ENCODE data around the gene RPN2.

The RPN2 gene

GRCh38 chr20:37263686-37264085 lies 84.6 kb downstream of the RPN2 start:
- no peak overlapping the region for H3K4me3 ChIP-seq (ENCODE audit: insufficient read depth, low read length, poor library complexity, severe bottlenecking)
- TF ChIP-seq CTCF (IDR thresholded peaks at IDR 0.05; ENCODE audit: insufficient read depth, low read length, poor library complexity, severe bottlenecking) (no peak), EZH2phosphoT487 (conservative IDR thresholded peaks at IDR 0.05; ENCODE audit: low read length) (no peak)
- no peak overlapping the region for H3K27ac ChIP-seq (ENCODE audit: low read depth, low read length)
- H3K9me2 ChIP-seq (replicated peaks; ENCODE audit: insufficient read depth, low read length) = no peaks in the 10 kb centered on the region
- H2AFZ ChIP-seq (ENCODE audit: low read depth, low read length, severe bottlenecking) = no peak overlapping the region
- H3K36me3 ChIP-seq (ENCODE audit: low read length) = no peaks in the 10 kb centered on the region
- H4K20me1 ChIP-seq (ENCODE audit: low read depth, low read length) = no peaks in the 10 kb centered on the region
- H3F3A ChIP-seq (ENCODE audit: insufficient read depth) = no peaks in the 10 kb centered on the region
- no peaks in the 10 kb centered on the region for H3K9me3 ChIP-seq (ENCODE audit: insufficient read depth, low read length)
- no peaks in the 10 kb centered on the region for H3K79me2 ChIP-seq (ENCODE audit: insufficient read depth, low read length)
- H3K27me3 ChIP-seq (ENCODE audit: low read length) = no peaks in the 10 kb centered on the region
- no peak overlapping the region for H3K4me2 ChIP-seq (ENCODE audit: low read depth, low read length, poor library complexity, severe bottlenecking)
- no peak overlapping the region for H3K9ac ChIP-seq (ENCODE audit: low read length)

- TF ChIP-seq EZH2phosphoT487 (conservative IDR thresholded peaks at IDR 0.05; ENCODE audit: low read length) = no peak
- Histone ChIP-seq H2AFZ (ENCODE audit: low read depth, low read length, severe bottlenecking) (no peak overlapping the region), H3F3A (ENCODE audit: insufficient read depth) (no peaks in the 10 kb centered on the region), H3K27ac (ENCODE audit: low read depth, low read length) (no peak overlapping the region), H3K4me3 (ENCODE audit: insufficient read depth, low read length, poor library complexity, severe bottlenecking) (no peak overlapping the region), H3K79me2 (ENCODE audit: insufficient read depth, low read length) (no peaks in the 10 kb centered on the region), H3K27me3 (ENCODE audit: low read length) (no peaks in the 10 kb centered on the region), H3K9me3 (ENCODE audit: insufficient read depth, low read length) (no peaks in the 10 kb centered on the region), H3K36me3 (ENCODE audit: low read length) (no peaks in the 10 kb centered on the region), H3K4me2 (ENCODE audit: low read depth, low read length, poor library complexity, severe bottlenecking) (no peak overlapping the region), H3K9ac (ENCODE audit: low read length) (no peak overlapping the region), H4K20me1 (ENCODE audit: low read depth, low read length) (no peaks in the 10 kb centered on the region), H3K9me2 (replicated peaks; ENCODE audit: insufficient read depth, low read length) (no peaks in the 10 kb centered on the region)
Observed at GRCh38 chr20:37265152-37265551, 86.0 kb downstream of the RPN2 start.

- Histone ChIP-seq H2AFZ (ENCODE audit: low read depth, low read length, severe bottlenecking) (no peak overlapping the region), H3K4me2 (ENCODE audit: low read depth, low read length, poor library complexity, severe bottlenecking) (no peak overlapping the region), H3K27me3 (ENCODE audit: low read length) (no peaks in the 10 kb centered on the region), H3K27ac (ENCODE audit: low read depth, low read length) (no peak overlapping the region), H3K9me3 (ENCODE audit: insufficient read depth, low read length) (no peaks in the 10 kb centered on the region), H3K79me2 (ENCODE audit: insufficient read depth, low read length) (no peaks in the 10 kb centered on the region), H3K9ac (ENCODE audit: low read length) (no peak overlapping the region), H3K9me2 (replicated peaks; ENCODE audit: insufficient read depth, low read length) (no peaks in the 10 kb centered on the region), H3F3A (ENCODE audit: insufficient read depth) (no peaks in the 10 kb centered on the region), H3K36me3 (ENCODE audit: low read length) (no peaks in the 10 kb centered on the region), H3K4me3 (ENCODE audit: insufficient read depth, low read length, poor library complexity, severe bottlenecking) (no peak overlapping the region), H4K20me1 (ENCODE audit: low read depth, low read length) (no peaks in the 10 kb centered on the region)
- TF ChIP-seq EZH2phosphoT487 (conservative IDR thresholded peaks at IDR 0.05; ENCODE audit: low read length) (no peak), CTCF (IDR thresholded peaks at IDR 0.05; ENCODE audit: insufficient read depth, low read length, poor library complexity, severe bottlenecking) (no peak)
Observed at GRCh38 chr20:37266940-37267666, 88.0 kb downstream of the RPN2 start.

GRCh38 chr20:37267667-37268313 lies 88.7 kb downstream of the RPN2 start:
- H3K4me3 ChIP-seq (ENCODE audit: insufficient read depth, low read length, poor library complexity, severe bottlenecking) = no peak overlapping the region
- no peak for TF ChIP-seq CTCF (IDR thresholded peaks at IDR 0.05; ENCODE audit: insufficient read depth, low read length, poor library complexity, severe bottlenecking)
- TF ChIP-seq EZH2phosphoT487 (conservative IDR thresholded peaks at IDR 0.05; ENCODE audit: low read length) = no peak
- H3K27me3 ChIP-seq (ENCODE audit: low read length) = no peaks in the 10 kb centered on the region
- no peak overlapping the region for H3K27ac ChIP-seq (ENCODE audit: low read depth, low read length)
- no peaks in the 10 kb centered on the region for H4K20me1 ChIP-seq (ENCODE audit: low read depth, low read length)
- no peak overlapping the region for H3K9ac ChIP-seq (ENCODE audit: low read length)
- H3F3A ChIP-seq (ENCODE audit: insufficient read depth) = no peaks in the 10 kb centered on the region
- no peaks in the 10 kb centered on the region for H3K79me2 ChIP-seq (ENCODE audit: insufficient read depth, low read length)
- no peak overlapping the region for H3K4me2 ChIP-seq (ENCODE audit: low read depth, low read length, poor library complexity, severe bottlenecking)
- H3K9me3 ChIP-seq (ENCODE audit: insufficient read depth, low read length) = no peaks in the 10 kb centered on the region
- H3K36me3 ChIP-seq (ENCODE audit: low read length) = no peaks in the 10 kb centered on the region
- H3K9me2 ChIP-seq (replicated peaks; ENCODE audit: insufficient read depth, low read length) = no peaks in the 10 kb centered on the region
- H2AFZ ChIP-seq (ENCODE audit: low read depth, low read length, severe bottlenecking) = no peak overlapping the region

Measured in SU-DHL-6 (cell line).